Effector CD8-positive, alpha-beta T cell (primary cell): ENCODE results near the gene ITGA2B.
A peak's percentile ranks its signal among the peaks of the same experiment; 100 is the strongest.
"Not testable (repeated sequence)": the region's sequence is repeated elsewhere in the genome, so short reads cannot be mapped to it uniquely, and the experiment has no call there.

ENCODE experiments used
- DNase-seq: peaks from one replicate; lab custom pipeline; 2025; lab: John Stamatoyannopoulos, UW

The ITGA2B gene

DNA sequence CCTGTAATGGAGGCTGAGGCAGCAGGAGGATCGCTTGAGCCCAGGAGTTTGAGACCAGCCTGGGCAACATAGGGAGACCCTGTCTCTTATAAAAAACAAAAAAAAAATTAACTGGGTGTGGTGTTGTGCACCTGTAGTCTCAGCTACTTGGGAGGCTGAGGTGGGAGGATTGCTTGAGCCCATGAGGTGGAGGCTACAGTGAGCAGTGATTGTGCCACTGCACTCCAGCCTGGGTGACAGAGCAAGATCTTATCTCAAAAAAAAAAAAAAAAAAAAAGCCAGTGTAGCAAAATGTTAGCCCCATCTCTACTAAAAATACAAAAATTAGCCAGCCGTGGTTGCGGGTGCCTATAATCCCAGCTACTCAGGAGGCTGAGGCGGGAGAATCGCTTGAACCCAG, 59.2 kb downstream of the ITGA2B start:
- DNase-seq = not testable (repeated sequence)

DNA sequence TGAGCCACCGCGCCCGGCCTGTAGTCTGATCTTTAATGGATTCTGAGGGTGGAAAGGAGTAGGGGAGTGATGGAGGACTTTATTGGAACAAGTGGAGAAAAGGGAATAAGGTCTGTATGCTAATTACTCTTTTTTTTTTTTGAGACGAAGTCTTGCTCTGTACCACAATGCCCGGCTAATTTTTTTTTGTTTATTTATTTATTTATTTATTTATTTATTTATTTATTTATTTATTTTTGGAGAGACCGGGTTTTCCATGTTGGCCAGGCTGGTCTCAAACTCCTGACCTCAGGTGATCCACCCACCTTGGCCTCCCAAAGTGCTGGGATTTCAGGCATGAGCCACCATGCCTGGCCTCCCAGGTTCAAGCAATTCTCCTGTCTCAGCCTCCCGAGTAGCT, 59.9 kb downstream of the ITGA2B start:
- DNase-seq = not testable (repeated sequence)

DNA sequence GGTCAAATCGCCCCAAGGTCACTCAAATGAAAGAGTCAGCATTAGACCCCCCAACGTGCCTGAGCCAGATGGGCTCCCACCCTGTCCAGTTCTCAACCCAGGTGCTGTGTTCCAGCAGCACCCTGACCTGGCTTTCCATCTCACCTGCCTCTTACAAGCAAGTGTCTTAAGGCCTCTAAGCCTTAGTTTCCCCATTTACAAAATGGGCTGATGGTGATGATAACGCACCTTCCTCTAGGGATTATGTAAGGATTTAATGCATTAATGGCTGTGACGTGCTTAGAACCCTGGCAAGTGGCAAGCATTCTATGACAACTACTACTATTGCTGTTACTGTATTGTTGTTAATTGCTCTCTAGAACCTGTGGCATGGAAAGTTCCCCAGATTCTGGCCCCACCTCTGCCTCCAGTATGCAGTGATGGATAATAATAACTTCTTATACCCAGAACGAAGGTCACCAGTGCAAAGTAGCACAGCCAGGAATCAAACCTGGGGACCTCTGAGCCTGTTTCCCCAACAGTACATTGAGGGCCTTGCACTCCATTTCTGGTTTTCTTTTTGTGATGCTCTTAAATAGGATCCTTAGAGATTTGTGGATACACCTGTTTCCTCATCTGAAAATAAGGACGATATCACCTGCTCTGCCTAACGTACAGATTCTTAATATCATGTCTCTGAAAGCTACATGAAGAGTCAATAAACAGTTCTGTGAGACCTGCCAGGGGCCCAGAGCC, 61.6 kb downstream of the ITGA2B start:
- no peak for DNase-seq

DNA sequence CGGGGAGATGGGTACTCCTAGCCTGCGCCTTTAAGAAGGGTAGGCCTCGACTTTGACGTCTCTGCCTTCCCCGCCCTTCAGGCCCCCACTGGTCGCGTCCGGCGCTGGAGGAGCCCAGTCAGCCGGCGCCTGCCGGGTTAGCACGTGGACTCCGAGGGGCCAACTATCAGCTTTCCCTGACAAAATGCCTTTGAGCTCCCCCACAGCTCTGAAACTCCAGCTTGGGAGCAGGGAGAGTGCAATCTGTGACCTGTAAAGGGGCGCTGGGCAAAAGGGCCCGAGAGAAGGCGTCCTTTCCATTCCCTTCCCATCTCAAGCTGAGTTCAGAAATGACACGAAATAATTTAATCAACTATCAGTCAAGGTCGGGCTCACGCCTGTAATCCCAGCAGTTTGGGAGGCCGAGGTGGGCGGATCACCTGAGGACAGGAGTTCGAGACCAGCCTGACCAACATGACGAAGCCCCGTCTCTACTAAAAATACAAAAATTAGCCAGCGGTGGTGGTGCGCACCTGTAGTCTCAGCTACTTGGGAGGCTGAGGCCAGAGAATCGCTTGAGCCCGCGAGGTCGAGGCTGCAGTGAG, 62.5 kb downstream of the ITGA2B start:
- peak; percentile 85 for DNase-seq

DNA sequence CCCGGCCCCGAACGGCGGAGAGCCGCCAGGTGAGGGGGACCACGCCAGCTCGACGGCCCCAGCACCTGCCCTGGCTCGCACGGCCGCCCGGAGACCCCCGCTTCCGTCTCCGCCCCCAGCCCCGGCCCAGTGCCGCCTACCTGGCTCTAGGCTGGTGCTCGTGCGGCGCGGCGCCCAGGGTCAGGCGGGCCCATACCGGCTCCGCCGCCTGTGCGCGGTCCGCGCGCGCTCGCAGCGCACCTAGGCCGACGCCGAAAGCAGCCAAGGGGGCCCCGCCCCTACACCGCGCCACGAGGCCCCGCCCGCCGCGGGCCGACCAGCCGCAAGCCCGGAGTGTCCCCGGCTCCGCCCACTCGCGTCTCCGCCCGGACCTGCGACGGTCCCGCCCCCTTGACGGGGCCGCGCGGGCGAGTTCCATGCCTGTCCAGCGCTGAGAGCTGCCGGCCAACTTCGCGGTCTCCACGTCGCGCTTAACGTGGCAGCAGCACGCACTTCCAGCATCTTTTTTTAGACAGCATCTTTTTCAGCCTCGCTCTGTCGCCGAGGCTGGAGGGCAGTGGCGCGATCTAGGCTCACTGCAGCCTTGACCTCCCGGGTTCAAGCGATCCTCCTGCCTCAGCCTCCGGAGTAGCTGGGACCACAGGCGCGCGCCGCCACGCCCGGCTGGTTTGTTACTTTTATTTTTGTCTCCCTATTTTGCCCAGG, 64.7 kb downstream of the ITGA2B start, which contains the start of gene SLC25A39:
SLC25A39 (minus strand) TSS at position 253 of the 705 bp plus-strand sequence. CDS start 1,261 bp downstream, outside the sequence.
- DNase-seq = peak; percentile 88

DNA sequence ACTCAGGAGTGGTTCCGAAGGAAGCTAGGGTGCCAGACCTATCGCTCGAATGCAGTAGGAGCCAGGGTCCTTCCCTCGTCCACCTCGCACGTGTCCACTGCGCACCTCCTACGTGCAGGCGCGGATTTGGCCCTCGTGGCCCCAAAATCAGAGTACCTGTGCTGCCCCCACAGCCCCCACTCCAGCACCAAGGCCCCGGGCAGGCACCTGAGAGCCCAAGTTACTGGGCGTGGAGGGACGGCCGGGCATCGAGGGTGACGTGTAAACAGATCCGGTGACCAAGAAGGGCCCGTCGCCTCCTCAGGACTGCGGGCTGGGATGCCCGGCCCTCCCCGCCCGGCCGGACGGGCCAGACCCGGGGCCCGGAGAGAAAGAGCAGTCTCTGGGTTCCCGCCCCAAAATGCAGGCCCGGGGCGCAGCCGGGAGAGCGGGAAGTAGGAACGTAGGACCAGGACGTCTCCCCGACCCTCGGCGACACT, 65.3 kb downstream of the ITGA2B start:
- no peak for DNase-seq

DNA sequence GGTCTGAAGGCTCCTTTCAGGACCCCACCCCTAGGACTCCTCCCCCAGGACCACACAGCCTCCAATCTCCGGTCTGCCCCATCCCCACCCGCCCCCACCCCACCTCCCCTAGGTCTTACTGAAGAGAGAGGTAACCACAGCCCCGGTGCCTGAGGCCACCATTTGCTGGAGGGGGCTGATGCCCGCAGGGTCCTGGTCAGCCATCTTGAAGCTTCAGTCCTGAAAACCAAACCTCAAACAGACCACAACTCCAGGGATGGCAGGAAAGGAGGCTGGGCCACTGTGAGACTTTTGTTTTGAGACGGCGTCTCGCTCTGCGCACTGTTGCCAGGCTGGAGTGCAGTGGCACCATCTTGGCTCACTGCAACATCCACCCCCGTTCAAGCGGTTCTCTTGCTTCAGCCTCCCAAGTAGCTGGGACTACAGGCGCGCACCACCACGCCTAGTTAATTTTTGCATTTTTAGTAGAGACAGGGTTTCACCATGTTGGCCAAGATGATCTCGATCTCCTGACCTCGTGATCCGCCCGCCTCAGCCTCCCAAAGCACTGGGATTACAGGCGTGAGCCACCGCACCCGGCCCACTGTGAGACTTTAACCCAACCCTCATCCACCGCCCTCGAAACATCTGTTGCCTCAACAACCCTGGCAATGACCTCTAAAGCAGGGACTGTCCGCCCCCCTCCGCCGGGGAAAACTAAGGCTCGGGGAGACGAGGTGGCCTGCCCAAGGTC, 65.9 kb downstream of the ITGA2B start:
- no peak for DNase-seq

DNA sequence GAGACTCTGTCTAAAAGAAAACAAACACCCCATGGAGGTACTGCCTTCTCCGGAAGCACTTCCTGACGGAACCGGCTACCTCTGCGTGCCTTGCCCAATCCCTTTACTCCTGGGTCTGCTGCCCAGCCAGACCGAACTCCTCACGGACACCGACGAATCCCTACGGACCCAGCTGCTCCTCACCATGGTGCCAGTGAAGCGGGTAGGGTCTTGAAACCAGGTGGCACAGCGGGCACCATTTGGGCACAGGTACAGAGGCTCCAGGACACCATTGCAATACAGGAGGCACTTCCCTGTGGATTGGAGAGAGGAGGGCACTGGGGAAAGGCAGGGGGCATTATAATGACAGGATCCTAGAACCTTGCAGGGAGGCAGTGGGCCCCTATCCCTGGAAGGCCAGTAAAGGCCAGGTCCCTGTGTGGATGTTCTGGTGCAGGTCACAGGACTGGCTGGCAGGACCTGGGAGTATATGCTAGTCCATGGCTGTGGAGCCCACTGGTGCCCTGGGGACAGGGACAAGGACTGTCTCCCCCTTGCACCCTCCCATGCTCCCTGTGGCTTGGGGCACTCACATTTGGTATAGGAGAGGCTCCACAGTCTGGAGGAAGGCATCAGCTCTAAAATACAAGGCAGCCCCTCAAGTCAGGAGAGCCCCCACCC, 67.1 kb downstream of the ITGA2B start:
- DNase-seq = no peak
